BJ (cell line): Measurements from ENCODE around the gene SLMAP. TPM values are rescaled to one million over a fixed set of nuclear protein-coding genes. Genes with fewer than 3 reads are reported as not detected.
"Not testable (repeated sequence)": the region's sequence is repeated elsewhere in the genome, so short reads cannot be mapped to it uniquely, and the experiment has no call there.

ENCODE experiments used
- CTCF ChIA-PET: fragments of 350-600 bp; formaldehyde crosslinking; extraction: SDS; loops from one replicate; lab custom pipeline; 2021; ENCODE audit warnings: antibody characterized with exemption, inconsistent platforms; lab: Yijun Ruan, JAX
- POLR2A ChIA-PET: fragments of 300-600 bp; sonication (Branson Sonifier 250); formaldehyde crosslinking; extraction: SDS; loops from one replicate; lab custom pipeline; 2021; ENCODE audit warnings: antibody characterized with exemption; lab: Charles Lee
- DNase-seq: peaks from one replicate; pipeline ENCODE4 v3.0.0-alpha.2; 2011; ENCODE audit warnings: low read depth
- H3K27me3 ChIP-seq: 2 replicates; pipeline ENCODE4 v1.6.0; 2011; ENCODE audit warnings: low read length; ENCODE audit not compliant: control insufficient read depth, insufficient read depth
- H3K36me3 ChIP-seq: 2 replicates; pipeline ENCODE4 v1.5.1; 2011; ENCODE audit warnings: low read length; ENCODE audit not compliant: control insufficient read depth, insufficient read depth
- H3K4me3 ChIP-seq: 2 replicates; pipeline ENCODE4 v1.5.1; 2011; ENCODE audit warnings: low read depth, mild to moderate bottlenecking, control low read depth, low read length
- polyA plus RNA-seq: library from polyadenylated mRNA; depleted of rRNA; stranded (reverse); fragments of >200 nt; gene quantifications from 2 replicates; pipeline ENCODE4 v1.2.3, GENCODE V29; 2011
- TF ChIP-seq, protein P1 (sequence below): IDR thresholded peaks from 2 replicates; pipeline ENCODE4 v1.5.1; 2011; ENCODE audit warnings: low read depth, mild to moderate bottlenecking, control low read depth, inconsistent platforms, low read length, moderate library complexity; ENCODE audit not compliant: insufficient read depth

The SLMAP gene
- polyA plus RNA-seq, 1 experiment: 24.1 TPM

DNA sequence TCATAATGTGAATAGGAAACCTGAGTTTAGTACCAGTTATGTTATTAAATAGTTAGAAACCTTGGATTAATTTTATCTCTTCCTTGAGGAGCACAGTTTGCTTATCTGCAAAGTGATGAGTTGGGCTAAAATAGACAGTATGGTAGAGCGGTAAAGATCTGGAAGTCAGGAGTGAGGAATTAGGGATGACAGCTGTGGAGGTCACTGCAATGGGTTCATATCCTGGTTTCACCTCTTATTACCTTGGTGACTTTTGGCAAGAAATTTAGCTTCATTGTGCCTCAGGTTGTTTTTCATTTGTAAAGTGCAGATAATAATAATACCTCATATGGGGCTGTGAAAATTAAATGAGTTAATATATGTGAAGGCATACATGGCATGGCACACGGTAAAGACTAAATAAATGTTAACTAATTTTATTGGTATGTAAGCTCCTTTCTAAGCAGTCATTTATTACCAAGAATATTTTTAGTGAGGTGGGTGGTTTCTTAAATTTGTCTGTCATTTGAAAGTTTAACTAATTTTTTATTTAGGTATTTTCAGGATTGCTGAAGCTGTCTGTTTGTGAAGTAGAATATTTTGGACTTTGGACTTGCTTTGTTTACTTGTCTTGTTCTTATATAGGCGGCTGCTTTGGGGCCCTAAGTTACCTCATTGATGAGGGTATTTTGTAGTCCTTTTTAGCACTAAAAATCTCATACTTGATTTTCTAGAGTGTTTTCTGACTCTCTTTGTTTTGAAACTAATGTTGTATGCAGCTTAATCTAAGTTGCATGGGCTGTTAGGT lies 41.8 kb downstream of the SLMAP start:
- H3K27me3 ChIP-seq: no peaks in the 10 kb centered on the region
- no peaks in the 10 kb centered on the region for H3K36me3 ChIP-seq
- CTCF ChIA-PET: interaction anchor here (0.8 to 1.3 kb wide), 3 partner anchors 10 to 27 kb away, joined by 3 to 5 read pairs (median 4); no protein-coding TSS in a partner anchor
- POLR2A ChIA-PET: interaction anchor here (0.6 kb wide), 1 partner anchor 19 kb away, joined by 11 read pairs; no protein-coding TSS in a partner anchor
- H3K4me3 ChIP-seq: no peak overlapping the region
- no peak for DNase-seq
- TF ChIP-seq, protein P1, sequence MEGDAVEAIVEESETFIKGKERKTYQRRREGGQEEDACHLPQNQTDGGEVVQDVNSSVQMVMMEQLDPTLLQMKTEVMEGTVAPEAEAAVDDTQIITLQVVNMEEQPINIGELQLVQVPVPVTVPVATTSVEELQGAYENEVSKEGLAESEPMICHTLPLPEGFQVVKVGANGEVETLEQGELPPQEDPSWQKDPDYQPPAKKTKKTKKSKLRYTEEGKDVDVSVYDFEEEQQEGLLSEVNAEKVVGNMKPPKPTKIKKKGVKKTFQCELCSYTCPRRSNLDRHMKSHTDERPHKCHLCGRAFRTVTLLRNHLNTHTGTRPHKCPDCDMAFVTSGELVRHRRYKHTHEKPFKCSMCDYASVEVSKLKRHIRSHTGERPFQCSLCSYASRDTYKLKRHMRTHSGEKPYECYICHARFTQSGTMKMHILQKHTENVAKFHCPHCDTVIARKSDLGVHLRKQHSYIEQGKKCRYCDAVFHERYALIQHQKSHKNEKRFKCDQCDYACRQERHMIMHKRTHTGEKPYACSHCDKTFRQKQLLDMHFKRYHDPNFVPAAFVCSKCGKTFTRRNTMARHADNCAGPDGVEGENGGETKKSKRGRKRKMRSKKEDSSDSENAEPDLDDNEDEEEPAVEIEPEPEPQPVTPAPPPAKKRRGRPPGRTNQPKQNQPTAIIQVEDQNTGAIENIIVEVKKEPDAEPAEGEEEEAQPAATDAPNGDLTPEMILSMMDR: no peak

DNA sequence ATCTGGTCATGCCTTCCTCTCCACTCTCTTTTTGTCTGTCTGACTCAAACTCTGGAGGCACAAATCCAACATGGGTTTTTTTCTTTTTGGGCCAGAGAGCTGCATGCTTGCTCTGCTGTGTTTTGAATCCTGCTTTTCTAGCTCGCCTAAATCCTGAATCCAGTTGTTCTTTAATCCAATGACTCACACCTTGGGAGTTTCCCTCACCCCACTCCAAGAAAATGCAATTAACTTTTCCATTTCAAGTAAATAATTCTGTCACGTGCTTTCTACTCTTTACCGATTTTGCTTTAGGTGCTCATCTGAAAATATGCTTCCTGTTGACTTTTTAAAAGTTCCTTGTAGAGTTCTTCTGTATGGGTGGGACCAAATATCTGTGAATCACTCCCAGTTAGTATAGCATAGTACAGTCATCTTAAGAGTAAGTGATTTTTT lies 47.6 kb downstream of the SLMAP start:
- TF ChIP-seq, protein P1: no peak
- ChIA-PET POLR2A (no interaction called here), CTCF (no interaction called here)
- no peaks in the 10 kb centered on the region for H3K36me3 ChIP-seq
- peak; percentile 86 for DNase-seq
- peak overlapping the region; percentile 15; the same call in 1 of the 2 replicates for H3K4me3 ChIP-seq
- H3K27me3 ChIP-seq: no peaks in the 10 kb centered on the region

DNA sequence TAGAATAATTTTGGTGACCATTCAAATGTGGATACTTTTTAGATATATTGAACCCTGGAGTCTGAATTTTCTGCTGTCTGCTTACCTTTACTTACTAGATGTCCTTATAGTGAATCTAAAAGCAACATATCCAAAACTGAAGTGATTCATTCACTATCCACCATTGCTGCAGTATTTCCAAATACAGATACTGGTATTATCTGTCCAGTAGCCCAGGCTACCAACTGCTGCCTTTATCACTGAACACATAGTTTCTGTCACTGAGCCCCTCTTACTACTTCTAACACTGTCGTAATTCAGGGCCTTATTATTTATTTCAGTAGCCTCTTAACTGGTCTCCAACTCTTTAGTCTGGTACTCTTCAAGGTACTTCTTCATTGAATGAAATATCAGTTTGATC lies 49.2 kb downstream of the SLMAP start:
- H3K4me3 ChIP-seq: no peak overlapping the region
- CTCF ChIA-PET: no interaction called here
- H3K36me3 ChIP-seq: no peaks in the 10 kb centered on the region
- TF ChIP-seq, protein P1: no peak
- DNase-seq: no peak
- POLR2A ChIA-PET: interaction anchor here (0.7 kb wide), 1 partner anchor 39 kb away, joined by 6 read pairs; no protein-coding TSS in a partner anchor
- H3K27me3 ChIP-seq: no peaks in the 10 kb centered on the region

DNA sequence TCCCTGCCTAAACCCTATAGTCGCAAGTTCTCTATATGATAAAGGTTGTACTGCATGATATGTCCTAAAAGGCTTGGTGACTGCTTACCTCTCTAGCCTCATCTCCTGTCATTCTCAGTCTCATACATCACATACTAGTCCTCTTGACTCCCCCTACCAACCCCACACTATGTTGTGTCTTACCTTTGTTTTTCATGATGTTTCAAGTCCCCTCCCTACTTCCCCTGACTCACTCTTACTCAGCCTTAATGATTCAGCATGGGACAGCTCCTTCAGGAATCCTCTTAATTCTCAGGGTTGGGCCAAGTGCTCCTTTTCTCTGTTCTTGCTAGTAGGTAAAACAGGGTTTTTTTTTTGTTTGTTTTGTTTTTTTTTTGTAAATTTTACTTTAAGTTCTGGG lies 49.6 kb downstream of the SLMAP start:
- Histone ChIP-seq H3K27me3 (no peaks in the 10 kb centered on the region), H3K4me3 (no peak overlapping the region), H3K36me3 (no peaks in the 10 kb centered on the region)
- peak; percentile 35 for DNase-seq
- POLR2A ChIA-PET: interaction anchor here (0.7 kb wide), 1 partner anchor 39 kb away, joined by 6 read pairs; no protein-coding TSS in a partner anchor
- CTCF ChIA-PET: no interaction called here
- TF ChIP-seq, protein P1: no peak

- POLR2A ChIA-PET, H3K36me3 ChIP-seq, H3K4me3 ChIP-seq, DNase-seq, CTCF ChIA-PET, H3K27me3 ChIP-seq: not testable (repeated sequence)
Measured at GRCh38 chr3:57806195-57806594, 50.1 kb downstream of the SLMAP start.
